Naive thymus-derived CD4-positive, alpha-beta T cell (primary cell): ENCODE data around the gene SCYL2. TPM values are rescaled to one million over a fixed set of nuclear protein-coding genes. Genes with fewer than 3 reads are reported as not detected.
"Not testable (repeated sequence)": the region's sequence is repeated elsewhere in the genome, so short reads cannot be mapped to it uniquely, and the experiment has no call there.

Experiments used
- ATAC-seq: fragments of 150-1000 bp; cut with Tn5 transposase; 2 replicates; pipeline ENCODE4 v1.10.0; 2021; ENCODE audit warnings: mild to moderate bottlenecking, moderate library complexity
- CTCF ChIA-PET: fragments of 350-600 bp; sonication (Branson Sonifier 250); formaldehyde crosslinking; loops from one replicate; lab custom pipeline; 2021; ENCODE audit warnings: antibody characterized with exemption; lab: Charles Lee
- POLR2A ChIA-PET: fragments of 350-600 bp; sonication (Branson Sonifier 250); formaldehyde crosslinking; loops from one replicate; lab custom pipeline; 2021; ENCODE audit warnings: antibody characterized with exemption, inconsistent platforms; lab: Charles Lee
- DNase-seq, 9 donors: peaks; one replicate each; pipeline versions ENCODE4 v3.0.0 to v3.0.0-alpha.2; 2020 to 2022; ENCODE audit warnings: mixed read lengths in 1 of 9
- H3K27ac ChIP-seq: one replicate; pipeline ENCODE4 v1.7.0; 2013; ENCODE audit warnings: mild to moderate bottlenecking, low read depth, low read length, moderate library complexity
- H3K27me3 ChIP-seq, 2 donors: one replicate each; pipeline ENCODE4 v1.7.0; 2013; ENCODE audit warnings: low read length in 2 of 2, mild to moderate bottlenecking in 2 of 2, moderate library complexity in 2 of 2; ENCODE audit not compliant: control insufficient read depth in 2 of 2, insufficient read depth in 2 of 2
- H3K36me3 ChIP-seq, 3 experiments: 1 replicate in 2 of 3; 2 replicates in 1 of 3; pipeline ENCODE4 v1.7.0; 2013; ENCODE audit warnings: low read length in 3 of 3, mild to moderate bottlenecking in 3 of 3, moderate library complexity in 1 of 3; ENCODE audit not compliant: insufficient read depth in 3 of 3, control insufficient read depth in 2 of 3
- H3K4me1 ChIP-seq, 2 donors: one replicate each; pipeline ENCODE4 v1.7.0; 2013; ENCODE audit warnings: low read length in 2 of 2, mild to moderate bottlenecking in 2 of 2, moderate library complexity in 1 of 2; ENCODE audit not compliant: control insufficient read depth in 2 of 2, insufficient read depth in 2 of 2
- H3K4me3 ChIP-seq: 2 replicates; pipeline ENCODE4 v1.7.0; 2013; ENCODE audit warnings: mild to moderate bottlenecking, low read length
- H3K9me3 ChIP-seq, 3 experiments: 1 replicate in 2 of 3; 2 replicates in 1 of 3; pipeline ENCODE4 v1.7.0; 2013; ENCODE audit warnings: low read length in 3 of 3; ENCODE audit not compliant: control insufficient read depth in 2 of 3
- H3K27ac Mint-ChIP-seq, 9 donors: one replicate each; pipeline ENCODE4 v1.8.0; 2020 to 2022; ENCODE audit warnings: mixed read lengths in 9 of 9, mild to moderate bottlenecking in 8 of 9, moderate library complexity in 5 of 9, inconsistent platforms in 2 of 9
- H3K27me3 Mint-ChIP-seq, 5 donors: one replicate each; pipeline ENCODE4 v1.8.0; 2021 to 2022; ENCODE audit warnings: mixed read lengths in 5 of 5, mild to moderate bottlenecking in 1 of 5
- H3K36me3 Mint-ChIP-seq, 5 donors: one replicate each; pipeline ENCODE4 v1.8.0; 2020 to 2022; ENCODE audit warnings: mixed read lengths in 5 of 5, mild to moderate bottlenecking in 3 of 5, inconsistent platforms in 1 of 5
- H3K4me1 Mint-ChIP-seq, 7 donors: one replicate each; pipeline ENCODE4 v1.8.0; 2020 to 2022; ENCODE audit warnings: mixed read lengths in 7 of 7, mild to moderate bottlenecking in 3 of 7, inconsistent platforms in 1 of 7
- H3K4me3 Mint-ChIP-seq, 10 donors: one replicate each; pipeline ENCODE4 v1.8.0; 2020 to 2022; ENCODE audit warnings: mild to moderate bottlenecking in 10 of 10, mixed read lengths in 10 of 10, moderate library complexity in 6 of 10, inconsistent platforms in 2 of 10
- H3K9me3 Mint-ChIP-seq, 11 donors: one replicate each; pipeline ENCODE4 v1.8.0; 2020 to 2022; ENCODE audit warnings: mixed read lengths in 11 of 11, mild to moderate bottlenecking in 4 of 11, inconsistent platforms in 1 of 11, moderate library complexity in 1 of 11
- intact Hi-C, 2 donors: fragments of 100-400 bp; cut with micrococcal nuclease; formaldehyde crosslinking; loops; one replicate each; pipeline ENCODE4 v1.15.1; 2023
- polyA plus RNA-seq, 2 donors: library from polyadenylated mRNA; unstranded; fragments of 300-500 nt; fragmentation: Illumina TruSeq; gene quantifications; one replicate each; pipeline ENCODE4 v1.2.3, GENCODE V29; 2021
- total RNA-seq, 6 experiments: library from RNA in 5 of 6; stranded (reverse) in 5 of 6; gene quantifications; 1 replicate in 5 of 6; 2 replicates in 1 of 6; pipeline ENCODE4 v1.2.3 and lab custom pipeline; 2021 to 2026

The SCYL2 gene
- total and polyA plus RNA-seq, 7 experiments from 2014 or later: 18.9 to 49.4 (median 36.4) TPM

DNA sequence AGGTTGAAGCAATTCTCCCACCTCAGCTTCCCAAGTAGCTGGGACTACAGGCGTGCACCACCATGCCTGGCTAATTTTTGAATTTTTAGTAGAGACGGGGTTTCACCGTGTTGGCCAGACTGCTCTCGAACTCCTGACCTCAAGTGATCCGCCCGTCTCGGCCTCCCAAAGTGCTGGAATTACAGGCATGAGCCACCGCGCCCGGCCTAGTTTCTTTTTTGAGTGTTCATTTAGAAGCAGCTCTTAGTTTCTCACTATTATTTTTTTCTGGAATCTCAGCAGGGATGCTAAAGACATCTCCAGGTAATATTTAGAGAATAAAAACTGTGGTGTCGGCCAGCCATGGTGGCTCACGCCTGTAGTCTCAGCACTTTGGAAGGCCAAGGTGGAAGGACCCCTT lies 17.6 kb downstream of the SCYL2 start:
- H3K27ac ChIP-seq, H3K4me1 ChIP-seq, H3K4me3 ChIP-seq, H3K4me3 Mint-ChIP-seq, intact Hi-C loops, ATAC-seq, H3K36me3 ChIP-seq, H3K9me3 ChIP-seq, H3K27ac Mint-ChIP-seq, POLR2A ChIA-PET, DNase-seq, H3K9me3 Mint-ChIP-seq, H3K27me3 Mint-ChIP-seq, H3K27me3 ChIP-seq, CTCF ChIA-PET: not testable (repeated sequence)
- H3K36me3 Mint-ChIP-seq: peaks cover 0 to 18% (median 13%) of the 10 kb centered on the region in 5 donors
- H3K4me1 Mint-ChIP-seq: peaks cover 4 to 15% (median 10%) of the 10 kb centered on the region in 7 donors

DNA sequence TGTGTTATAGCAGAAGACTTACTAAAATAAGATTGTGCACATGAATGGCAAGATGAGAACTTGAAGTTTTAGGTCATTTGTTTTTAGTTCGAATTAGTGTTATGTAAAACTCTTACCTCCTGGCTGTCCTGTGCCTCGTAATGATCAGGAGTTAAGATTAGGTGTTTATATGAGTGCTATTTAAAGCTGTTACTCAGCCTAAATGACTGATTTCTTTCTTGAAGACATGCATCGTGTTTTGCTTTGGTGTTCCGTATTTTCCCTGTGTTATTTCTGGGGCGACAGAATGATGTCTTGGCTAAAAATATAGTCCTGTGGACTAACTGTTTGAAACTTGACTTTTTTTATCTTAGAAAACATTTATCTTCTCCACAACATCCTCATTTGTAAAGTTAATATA lies 22.1 kb downstream of the SCYL2 start:
- no peaks in the 10 kb centered on the region for H3K27me3 ChIP-seq
- CTCF ChIA-PET: interaction anchor here (0.6 kb wide), 1 partner anchor 19 kb away, joined by 5 read pairs; no protein-coding TSS in a partner anchor
- Mint-ChIP-seq H3K4me3 (no peak overlapping the region), H3K27me3 (no peaks in the 10 kb centered on the region), H3K36me3 (peaks cover 1 to 33% (median 18%) of the 10 kb centered on the region in 5 donors), H3K27ac (peak overlapping the region in 1 of 9 donors; percentile 42), H3K9me3 (no peaks in the 10 kb centered on the region), H3K4me1 (peaks cover 0 to 8% (median 0%) of the 10 kb centered on the region in 7 donors)
- no peaks in the 10 kb centered on the region for H3K9me3 ChIP-seq
- POLR2A ChIA-PET: no interaction called here
- H3K4me3 ChIP-seq: no peak overlapping the region
- DNase-seq (no peak), ATAC-seq (no peak)
- no peak overlapping the region for H3K27ac ChIP-seq
- intact Hi-C loops: no loop called here
- no peaks in the 10 kb centered on the region for H3K4me1 ChIP-seq
- peaks cover 0 to 15% (median 0%) of the 10 kb centered on the region in 3 experiments for H3K36me3 ChIP-seq

DNA sequence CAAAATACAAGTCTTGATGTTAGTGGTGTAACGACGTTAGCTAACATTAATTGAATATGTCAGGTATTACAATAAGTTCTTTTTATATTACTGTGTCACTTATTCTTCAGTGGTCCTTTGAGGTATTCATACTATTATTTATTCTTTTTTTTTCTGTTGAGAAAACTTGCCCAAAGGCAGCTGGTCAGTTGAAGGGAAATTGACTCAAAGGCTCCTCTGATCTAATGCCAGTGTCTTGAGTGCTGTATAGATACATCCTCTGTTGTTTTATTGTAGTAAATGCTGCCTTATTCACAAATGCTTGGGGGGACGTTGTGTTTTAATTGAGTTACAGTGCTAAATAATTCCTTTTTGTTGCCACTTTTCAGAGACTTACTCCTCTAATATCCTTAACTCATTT lies 23.0 kb downstream of the SCYL2 start:
- Histone ChIP-seq H3K4me3 (no peak overlapping the region), H3K27me3 (no peaks in the 10 kb centered on the region), H3K27ac (no peak overlapping the region), H3K4me1 (no peaks in the 10 kb centered on the region), H3K9me3 (no peaks in the 10 kb centered on the region), H3K36me3 (peaks cover 0 to 15% (median 0%) of the 10 kb centered on the region in 3 experiments)
- ATAC-seq: no peak
- no peaks in the 10 kb centered on the region for H3K27me3 Mint-ChIP-seq
- no peaks in the 10 kb centered on the region for H3K9me3 Mint-ChIP-seq
- peaks cover 0 to 8% (median 0%) of the 10 kb centered on the region in 7 donors for H3K4me1 Mint-ChIP-seq
- CTCF ChIA-PET: no interaction called here
- intact Hi-C loops: no loop called here
- POLR2A ChIA-PET: no interaction called here
- no peak overlapping the region for H3K4me3 Mint-ChIP-seq
- DNase-seq: no peak
- peak overlapping the region in 2 of 9 donors; percentile 11 to 31 for H3K27ac Mint-ChIP-seq
- H3K36me3 Mint-ChIP-seq: peaks cover 1 to 33% (median 16%) of the 10 kb centered on the region in 5 donors

DNA sequence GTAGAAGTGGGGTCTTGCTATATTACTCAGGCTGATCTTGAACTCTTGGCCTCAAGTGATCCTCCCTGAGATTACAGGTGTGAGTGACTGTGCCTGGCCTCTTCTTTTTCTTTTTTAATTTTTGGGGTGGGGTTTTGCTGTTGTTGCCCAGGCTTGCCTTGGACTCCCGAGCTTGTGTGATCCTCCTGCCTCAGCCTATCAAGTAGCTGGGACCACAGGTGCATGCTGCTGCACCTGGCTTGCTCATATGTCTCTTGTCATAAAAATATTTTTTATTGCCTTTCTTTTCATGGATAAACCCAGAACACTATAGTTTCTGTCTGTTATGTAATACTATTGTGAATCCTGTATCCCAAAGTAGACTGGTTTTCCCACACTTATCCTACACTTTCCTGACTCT lies 26.0 kb downstream of the SCYL2 start:
- Histone ChIP-seq H3K36me3 (peaks cover 0 to 20% (median 3%) of the 10 kb centered on the region in 3 experiments), H3K4me1 (no peaks in the 10 kb centered on the region), H3K27ac (no peak overlapping the region), H3K9me3 (no peaks in the 10 kb centered on the region), H3K4me3 (no peak overlapping the region), H3K27me3 (no peaks in the 10 kb centered on the region)
- Mint-ChIP-seq H3K4me3 (no peak overlapping the region), H3K36me3 (peaks cover 1 to 48% (median 21%) of the 10 kb centered on the region in 5 donors), H3K27me3 (no peaks in the 10 kb centered on the region), H3K9me3 (no peaks in the 10 kb centered on the region), H3K4me1 (peaks cover 0 to 13% (median 0%) of the 10 kb centered on the region in 7 donors), H3K27ac (peak overlapping the region in 1 of 9 donors; percentile 6)
- POLR2A ChIA-PET: no interaction called here
- no peak for ATAC-seq
- CTCF ChIA-PET: no interaction called here
- intact Hi-C loops: no loop called here
- no peak for DNase-seq

DNA sequence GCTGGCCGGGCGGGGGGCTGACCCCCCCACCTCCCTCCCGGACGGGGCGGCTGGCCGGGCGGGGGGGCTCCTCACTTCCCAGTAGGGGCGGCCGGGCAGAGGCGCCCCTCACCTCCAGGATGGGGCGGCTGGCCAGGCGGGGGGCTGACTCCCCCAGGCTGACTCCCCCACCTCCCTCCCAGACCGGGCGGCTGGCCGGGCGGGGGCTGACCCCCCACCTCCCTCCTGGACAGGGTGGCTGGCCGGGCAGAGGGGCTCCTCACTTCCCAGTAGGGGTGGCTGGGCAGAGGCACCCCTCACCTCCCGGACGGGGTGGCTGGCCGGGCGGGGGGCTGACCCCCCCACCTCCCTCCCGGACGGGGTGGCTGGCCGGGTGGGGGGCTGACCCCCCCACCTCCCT lies 27.4 kb downstream of the SCYL2 start:
- H3K4me3 Mint-ChIP-seq, intact Hi-C loops, CTCF ChIA-PET, DNase-seq, H3K27me3 Mint-ChIP-seq, H3K4me3 ChIP-seq, H3K9me3 Mint-ChIP-seq, ATAC-seq, H3K27ac ChIP-seq, POLR2A ChIA-PET, H3K4me1 ChIP-seq, H3K27me3 ChIP-seq, H3K27ac Mint-ChIP-seq, H3K9me3 ChIP-seq: not testable (repeated sequence)
- peaks cover 3 to 28% (median 4%) of the 10 kb centered on the region in 3 experiments for H3K36me3 ChIP-seq
- peaks cover 8 to 57% (median 28%) of the 10 kb centered on the region in 5 donors for H3K36me3 Mint-ChIP-seq
- peaks cover 0 to 13% (median 0%) of the 10 kb centered on the region in 7 donors for H3K4me1 Mint-ChIP-seq

DNA sequence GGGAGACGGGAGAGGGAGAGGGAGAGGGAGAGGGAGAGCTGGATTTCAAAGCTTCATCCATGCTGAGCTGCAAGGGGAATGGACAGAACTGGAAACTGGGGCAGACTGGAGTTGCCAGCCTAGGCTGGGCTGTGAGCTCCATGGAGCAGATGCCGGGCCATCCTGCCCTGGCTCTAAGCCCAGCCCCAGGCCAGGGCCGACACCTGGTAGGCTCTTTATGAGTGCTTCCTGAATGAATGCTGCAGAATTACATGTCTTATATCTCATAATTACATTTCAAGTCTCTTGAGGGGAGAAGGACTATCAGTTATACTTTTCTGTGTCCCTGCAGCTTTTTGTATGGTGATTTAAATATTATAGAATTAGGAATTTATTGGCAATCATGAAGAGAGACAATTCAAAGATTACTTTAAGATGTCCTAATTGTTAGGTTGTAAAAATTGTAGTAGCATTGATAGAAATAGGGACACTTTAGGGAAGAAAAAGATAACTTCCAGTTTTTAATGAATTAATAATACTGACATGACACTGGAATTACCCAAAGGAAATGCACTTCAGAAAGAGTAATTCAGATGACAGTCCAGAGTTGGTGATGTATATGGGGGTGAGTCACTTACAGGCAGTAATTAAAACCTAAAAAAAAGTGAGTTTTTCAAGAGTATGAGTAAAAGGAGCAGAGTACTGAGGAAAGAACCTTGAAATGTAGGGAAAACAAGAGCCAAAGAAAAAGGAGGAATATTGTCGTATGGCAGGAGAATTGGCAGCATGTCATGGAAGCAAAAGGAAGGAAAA lies 29.0 kb downstream of the SCYL2 start:
- no peak overlapping the region for H3K4me3 ChIP-seq
- H3K9me3 ChIP-seq: no peaks in the 10 kb centered on the region
- POLR2A ChIA-PET: no interaction called here
- intact Hi-C loops: no loop called here
- H3K27me3 ChIP-seq: no peaks in the 10 kb centered on the region
- Mint-ChIP-seq H3K9me3 (peaks cover 2 to 17% (median 6%) of the 10 kb centered on the region in 11 donors), H3K4me3 (no peak overlapping the region), H3K27ac (peak overlapping the region in 2 of 9 donors; percentile 65 to 85), H3K36me3 (peaks cover 19 to 63% (median 41%) of the 10 kb centered on the region in 5 donors), H3K4me1 (peaks cover 0 to 4% (median 0%) of the 10 kb centered on the region in 7 donors), H3K27me3 (no peaks in the 10 kb centered on the region)
- no peak overlapping the region for H3K27ac ChIP-seq
- DNase-seq (no peak), ATAC-seq (no peak)
- CTCF ChIA-PET: no interaction called here
- H3K36me3 ChIP-seq: peaks cover 3 to 42% (median 4%) of the 10 kb centered on the region in 3 experiments
- H3K4me1 ChIP-seq: no peaks in the 10 kb centered on the region
